Osteocyte (in vitro differentiated cells): ENCODE results near the gene MPRIP. TPM values are rescaled to one million over a fixed set of nuclear protein-coding genes. Genes with fewer than 3 reads are reported as not detected.

Experiments used
- DNase-seq: peaks from one replicate; pipeline ENCODE4 v3.0.0; 2021; ENCODE audit warnings: mixed read lengths; ENCODE audit not compliant: unreplicated experiment; ENCODE audit errors: extremely low spot score
- H3K27ac Mint-ChIP-seq: one replicate; pipeline ENCODE4 v1.8.0; 2021; ENCODE audit warnings: mild to moderate bottlenecking, mixed read lengths; ENCODE audit not compliant: unreplicated experiment
- H3K27me3 Mint-ChIP-seq: one replicate; pipeline ENCODE4 v1.8.0; 2021; ENCODE audit warnings: mixed read lengths; ENCODE audit not compliant: unreplicated experiment
- H3K36me3 Mint-ChIP-seq: one replicate; pipeline ENCODE4 v1.8.0; 2021; ENCODE audit warnings: mixed read lengths; ENCODE audit not compliant: unreplicated experiment
- H3K4me1 Mint-ChIP-seq: one replicate; pipeline ENCODE4 v1.8.0; 2021; ENCODE audit warnings: mixed read lengths; ENCODE audit not compliant: unreplicated experiment
- H3K4me3 Mint-ChIP-seq: one replicate; pipeline ENCODE4 v1.8.0; 2021; ENCODE audit warnings: mild to moderate bottlenecking, moderate library complexity, mixed read lengths; ENCODE audit not compliant: unreplicated experiment
- H3K9me3 Mint-ChIP-seq: one replicate; pipeline ENCODE4 v1.8.0; 2021; ENCODE audit warnings: mixed read lengths; ENCODE audit not compliant: unreplicated experiment
- CTCF ChIP-seq: fragments of 200-600 bp; sonication (generic); IDR thresholded peaks from 2 replicates; pipeline ENCODE4 v1.5.0; 2021; ENCODE audit warnings: antibody characterized with exemption, mild to moderate bottlenecking, moderate library complexity
- total RNA-seq: library from RNA; stranded (reverse); gene quantifications from 2 replicates; pipeline ENCODE4 v1.2.1, GENCODE V29; 2021

MPRIP gene
- total RNA-seq, 1 donor from 2014 or later = 206 TPM

DNA sequence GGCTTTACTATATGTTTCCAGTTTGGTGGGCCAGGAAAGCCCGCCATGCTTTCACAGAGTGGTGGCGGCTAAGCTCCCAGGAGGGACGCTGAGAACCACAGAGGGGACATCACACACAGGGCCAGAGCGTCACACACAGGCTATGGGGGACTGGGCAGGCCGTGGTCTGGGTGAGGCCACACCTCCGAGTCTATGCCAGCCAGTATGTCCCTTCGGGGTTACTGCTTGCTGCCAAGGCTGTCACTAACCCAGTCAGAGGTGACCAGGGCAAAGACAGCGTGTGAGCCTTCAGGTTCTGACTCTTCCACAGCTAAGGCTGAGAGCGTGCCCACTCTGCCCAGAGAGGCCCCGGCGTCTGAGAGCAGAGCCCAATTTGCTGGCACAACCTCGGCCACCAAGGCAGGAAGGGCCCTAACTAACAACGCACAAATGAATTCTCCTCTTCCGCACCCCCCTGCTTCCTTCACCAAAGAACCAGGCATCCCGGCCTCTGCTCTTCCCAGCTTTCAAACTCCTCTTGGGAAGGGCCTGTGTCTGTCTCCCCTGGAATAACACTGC, 161.0 kb downstream of the MPRIP start:
- H3K4me1 Mint-ChIP-seq = peaks cover 48% of the 10 kb centered on the region
- no peak for DNase-seq
- H3K9me3 Mint-ChIP-seq = no peaks in the 10 kb centered on the region
- no peaks in the 10 kb centered on the region for H3K27me3 Mint-ChIP-seq
- H3K36me3 Mint-ChIP-seq = peaks cover 2% of the 10 kb centered on the region
- no peak for TF ChIP-seq CTCF
- H3K27ac Mint-ChIP-seq = no peak overlapping the region
- no peak overlapping the region for H3K4me3 Mint-ChIP-seq

GRCh38 chr17:17204041-17204591, 161.9 kb downstream of the MPRIP start:
- TF ChIP-seq CTCF = no peak
- no peak for DNase-seq
- H3K27ac Mint-ChIP-seq = peak overlapping the region; percentile 50
- no peak overlapping the region for H3K4me3 Mint-ChIP-seq
- no peaks in the 10 kb centered on the region for H3K9me3 Mint-ChIP-seq
- H3K36me3 Mint-ChIP-seq = peaks cover 2% of the 10 kb centered on the region
- H3K27me3 Mint-ChIP-seq = no peaks in the 10 kb centered on the region
- peaks cover 48% of the 10 kb centered on the region for H3K4me1 Mint-ChIP-seq

- H3K9me3 Mint-ChIP-seq = no peaks in the 10 kb centered on the region
- no peak for TF ChIP-seq CTCF
- no peak overlapping the region for H3K4me3 Mint-ChIP-seq
- H3K4me1 Mint-ChIP-seq = peaks cover 42% of the 10 kb centered on the region
- H3K36me3 Mint-ChIP-seq = peaks cover 2% of the 10 kb centered on the region
- DNase-seq = no peak
- H3K27ac Mint-ChIP-seq = no peak overlapping the region
- no peaks in the 10 kb centered on the region for H3K27me3 Mint-ChIP-seq
Observed at GRCh38 chr17:17204635-17205231, 162.5 kb downstream of the MPRIP start.

DNA sequence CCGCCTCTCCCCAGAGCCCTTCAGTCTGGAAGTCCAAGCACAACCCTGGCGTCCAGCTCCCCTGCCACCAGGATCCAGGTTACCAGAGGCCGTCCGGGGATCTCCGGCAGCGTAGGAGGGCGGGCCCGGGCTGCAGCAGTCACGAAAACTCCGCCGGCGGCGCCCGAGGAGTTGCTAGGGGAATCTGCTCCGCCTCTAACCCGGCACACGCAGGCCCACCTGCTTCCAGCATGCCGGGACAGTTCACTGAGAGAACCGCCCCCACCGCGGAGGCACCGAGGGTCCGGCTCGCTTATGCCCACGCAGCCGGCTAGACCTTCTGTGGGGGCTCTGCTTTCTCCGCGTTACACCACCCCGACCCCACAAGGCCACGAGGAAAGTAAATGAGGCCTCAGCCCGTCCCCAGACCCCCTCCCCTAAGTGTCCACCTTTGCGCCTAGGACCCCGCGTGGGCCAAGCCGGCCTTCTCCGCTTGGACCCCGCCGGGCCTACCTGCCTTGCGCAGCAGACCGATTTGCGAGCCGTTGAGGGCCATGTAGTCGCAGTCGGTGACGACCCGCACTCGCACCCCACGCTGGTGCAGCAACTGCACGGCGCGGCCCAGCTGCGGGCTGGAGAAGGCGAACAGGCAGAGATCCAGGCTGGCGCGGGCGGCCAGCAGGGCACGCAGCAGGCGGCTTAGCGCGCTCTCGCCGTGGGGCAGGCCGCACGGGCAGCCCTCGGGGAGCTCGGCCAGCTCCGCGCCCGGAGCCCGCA, 163.3 kb downstream of the MPRIP start:
- DNase-seq = no peak
- no peaks in the 10 kb centered on the region for H3K9me3 Mint-ChIP-seq
- H3K27ac Mint-ChIP-seq = no peak overlapping the region
- TF ChIP-seq CTCF = no peak
- peaks cover 34% of the 10 kb centered on the region for H3K4me1 Mint-ChIP-seq
- H3K4me3 Mint-ChIP-seq = no peak overlapping the region
- H3K36me3 Mint-ChIP-seq = peaks cover 2% of the 10 kb centered on the region
- no peaks in the 10 kb centered on the region for H3K27me3 Mint-ChIP-seq
